GM23338 (cell line): ENCODE data around the gene SRPK1. TPM values are rescaled to one million over a fixed set of nuclear protein-coding genes. Genes with fewer than 3 reads are reported as not detected.

ENCODE experiments used
- ATAC-seq: fragments of 200-7000 bp; cut with Tn5 transposase; 3 replicates; pipeline ENCODE4 v1.9.1; 2020
- DNase-seq: peaks from one replicate; pipeline ENCODE4 v3.0.0-alpha.2; 2015; ENCODE audit warnings: low spot score
- H2AFZ ChIP-seq: fragments of 200-600 bp; sonication (generic); 2 replicates; pipeline ENCODE4 v1.8.0; 2016; ENCODE audit warnings: antibody characterized with exemption, mild to moderate bottlenecking, moderate library complexity
- H3F3A ChIP-seq: fragments of 200-600 bp; sonication (generic); replicated peaks from 2 replicates; pipeline ENCODE4 v1.8.0; 2017; ENCODE audit warnings: antibody characterized with exemption, mixed run types, low read depth
- H3K27ac ChIP-seq: fragments of 200-600 bp; sonication (generic); 2 replicates; pipeline ENCODE4 v1.6.1; 2016; ENCODE audit warnings: low read depth
- H3K27me3 ChIP-seq: fragments of 200-600 bp; sonication (generic); 2 replicates; pipeline ENCODE4 v1.8.0; 2016; ENCODE audit warnings: mild to moderate bottlenecking, mixed run types, moderate library complexity; ENCODE audit not compliant: insufficient read depth
- H3K36me3 ChIP-seq: fragments of 200-600 bp; sonication (generic); 2 replicates; pipeline ENCODE4 v1.8.0; 2016; ENCODE audit warnings: mild to moderate bottlenecking; ENCODE audit not compliant: insufficient read depth
- H3K4me1 ChIP-seq: fragments of 200-600 bp; sonication (generic); 2 replicates; pipeline ENCODE4 v1.8.0; 2016; ENCODE audit warnings: mild to moderate bottlenecking, moderate library complexity; ENCODE audit not compliant: insufficient read depth
- H3K4me2 ChIP-seq: fragments of 200-600 bp; sonication (generic); 2 replicates; pipeline ENCODE4 v1.7.1; 2017; ENCODE audit warnings: mixed run types
- H3K4me3 ChIP-seq: fragments of 200-600 bp; sonication (generic); 2 replicates; pipeline ENCODE4 v1.6.1; 2016; ENCODE audit warnings: mixed run types
- H3K79me2 ChIP-seq: fragments of 200-600 bp; sonication (generic); replicated peaks from 2 replicates; pipeline ENCODE4 v1.8.0; 2017; ENCODE audit warnings: mild to moderate bottlenecking; ENCODE audit not compliant: insufficient read depth
- H3K9me2 ChIP-seq: fragments of 200-600 bp; sonication (generic); 2 replicates; pipeline ENCODE4 v1.8.0; 2017; ENCODE audit not compliant: insufficient read depth
- H4K20me1 ChIP-seq: fragments of 200-600 bp; sonication (generic); replicated peaks from 2 replicates; pipeline ENCODE4 v1.8.0; 2017; ENCODE audit warnings: mild to moderate bottlenecking; ENCODE audit not compliant: insufficient read depth
- H3K27ac Mint-ChIP-seq: 2 replicates; pipeline ENCODE4 v1.8.0; 2020; ENCODE audit warnings: inconsistent platforms, mild to moderate bottlenecking, moderate library complexity, mixed read lengths
- H3K27me3 Mint-ChIP-seq: 3 replicates; pipeline ENCODE4 v1.8.0; 2022; ENCODE audit warnings: low read depth, mild to moderate bottlenecking, moderate library complexity, mixed read lengths, inconsistent platforms; ENCODE audit not compliant: insufficient read depth, poor library complexity
- H3K36me3 Mint-ChIP-seq: 3 replicates; pipeline ENCODE4 v1.8.0; 2021; ENCODE audit warnings: low read depth, mild to moderate bottlenecking, inconsistent platforms, moderate library complexity, mixed read lengths
- H3K4me1 Mint-ChIP-seq: 3 replicates; pipeline ENCODE4 v1.8.0; 2020; ENCODE audit warnings: mild to moderate bottlenecking, inconsistent platforms, mixed read lengths
- H3K4me3 Mint-ChIP-seq: 3 replicates; pipeline ENCODE4 v1.8.0; 2021; ENCODE audit warnings: moderate library complexity, mild to moderate bottlenecking, inconsistent platforms, mixed read lengths
- H3K9me3 Mint-ChIP-seq: 3 replicates; pipeline ENCODE4 v1.8.0; 2020; ENCODE audit warnings: moderate library complexity, mild to moderate bottlenecking, inconsistent platforms, mixed read lengths
- CREB1 ChIP-seq: fragments of 250-450 bp; sonication (Bioruptor Pico); IDR thresholded peaks from 2 replicates; pipeline ENCODE4 v1.5.0; 2020; ENCODE audit warnings: low read depth, mild to moderate bottlenecking, moderate library complexity
- EZH2 ChIP-seq: fragments of 200-600 bp; sonication (generic); IDR thresholded peaks from one replicate; pipeline ENCODE4 v1.8.0; 2017; ENCODE audit warnings: antibody characterized with exemption, mild to moderate bottlenecking, low read depth; ENCODE audit not compliant: unreplicated experiment
- EZH2phosphoT487 ChIP-seq: fragments of 200-600 bp; sonication (generic); IDR thresholded peaks from one replicate; pipeline ENCODE4 v1.8.1; 2018; ENCODE audit warnings: antibody characterized with exemption; ENCODE audit not compliant: unreplicated experiment
- NANOG ChIP-seq: IDR thresholded peaks from 2 replicates; pipeline ENCODE4 v1.6.1; 2016; ENCODE audit warnings: antibody characterized with exemption, borderline replicate concordance
- POLR2AphosphoS5 ChIP-seq: IDR thresholded peaks from 2 replicates; pipeline ENCODE4 v1.6.1; 2016; ENCODE audit warnings: antibody characterized with exemption, low read depth
- STAT1 ChIP-seq: IDR thresholded peaks from one replicate; pipeline ENCODE4 v1.6.1; 2016; ENCODE audit warnings: antibody characterized with exemption; ENCODE audit not compliant: unreplicated experiment
- ZNF331 ChIP-seq: fragments of 250-450 bp; sonication (Bioruptor Pico); IDR thresholded peaks from 2 replicates; pipeline ENCODE4 v1.5.0; 2020; ENCODE audit warnings: low read depth, mild to moderate bottlenecking, moderate library complexity
- polyA plus RNA-seq: library from polyadenylated mRNA; unstranded; fragments of >200 nt; fragmentation: Nextera tagmentation; extraction: Ambion mirVana; gene quantifications from 2 replicates; pipeline ENCODE4 v1.2.1, GENCODE V29; 2016
- total RNA-seq: library from RNA; depleted of rRNA; stranded (reverse); fragments of >200 nt; shearing (Covaris generic); gene quantifications from 2 replicates; pipeline ENCODE4 v1.2.3, GENCODE V29; 2014
- TF ChIP-seq, protein P1 (sequence below): IDR thresholded peaks from one replicate; pipeline ENCODE4 v1.6.1; 2018; ENCODE audit warnings: antibody characterized with exemption; ENCODE audit not compliant: unreplicated experiment
- TF ChIP-seq, protein P2 (sequence below): fragments of 250-450 bp; sonication (Bioruptor Pico); IDR thresholded peaks from 2 replicates; pipeline ENCODE4 v1.5.0; 2020; ENCODE audit warnings: mild to moderate bottlenecking, moderate library complexity
- TF ChIP-seq, protein P3 (sequence below): IDR thresholded peaks from 2 replicates; pipeline ENCODE4 v1.6.1; 2016; ENCODE audit warnings: antibody characterized with exemption

Gene SRPK1
- total and polyA plus RNA-seq, 2 experiments from 2014 or later, result 175 to 202 TPM

DNA sequence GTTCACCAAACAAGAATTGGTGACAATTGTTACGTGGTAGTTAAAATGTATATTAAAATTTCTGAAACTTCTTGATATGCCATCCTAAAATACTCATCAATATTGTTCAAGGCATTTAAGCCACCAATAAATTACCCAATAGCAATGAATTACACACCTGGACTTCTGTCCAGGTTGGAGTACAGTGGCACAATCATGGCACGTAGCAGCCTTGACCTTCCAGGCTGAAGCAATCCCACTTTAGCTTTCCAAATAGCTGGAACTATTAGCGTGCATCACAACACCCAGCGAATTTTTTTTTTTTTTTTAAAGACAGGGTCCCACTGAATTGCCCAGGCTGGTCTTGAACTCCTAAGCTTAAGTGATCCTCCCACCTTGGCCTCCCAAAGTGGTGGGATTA lies 17.2 kb downstream of the SRPK1 start (continued):
- TF ChIP-seq, protein P1, sequence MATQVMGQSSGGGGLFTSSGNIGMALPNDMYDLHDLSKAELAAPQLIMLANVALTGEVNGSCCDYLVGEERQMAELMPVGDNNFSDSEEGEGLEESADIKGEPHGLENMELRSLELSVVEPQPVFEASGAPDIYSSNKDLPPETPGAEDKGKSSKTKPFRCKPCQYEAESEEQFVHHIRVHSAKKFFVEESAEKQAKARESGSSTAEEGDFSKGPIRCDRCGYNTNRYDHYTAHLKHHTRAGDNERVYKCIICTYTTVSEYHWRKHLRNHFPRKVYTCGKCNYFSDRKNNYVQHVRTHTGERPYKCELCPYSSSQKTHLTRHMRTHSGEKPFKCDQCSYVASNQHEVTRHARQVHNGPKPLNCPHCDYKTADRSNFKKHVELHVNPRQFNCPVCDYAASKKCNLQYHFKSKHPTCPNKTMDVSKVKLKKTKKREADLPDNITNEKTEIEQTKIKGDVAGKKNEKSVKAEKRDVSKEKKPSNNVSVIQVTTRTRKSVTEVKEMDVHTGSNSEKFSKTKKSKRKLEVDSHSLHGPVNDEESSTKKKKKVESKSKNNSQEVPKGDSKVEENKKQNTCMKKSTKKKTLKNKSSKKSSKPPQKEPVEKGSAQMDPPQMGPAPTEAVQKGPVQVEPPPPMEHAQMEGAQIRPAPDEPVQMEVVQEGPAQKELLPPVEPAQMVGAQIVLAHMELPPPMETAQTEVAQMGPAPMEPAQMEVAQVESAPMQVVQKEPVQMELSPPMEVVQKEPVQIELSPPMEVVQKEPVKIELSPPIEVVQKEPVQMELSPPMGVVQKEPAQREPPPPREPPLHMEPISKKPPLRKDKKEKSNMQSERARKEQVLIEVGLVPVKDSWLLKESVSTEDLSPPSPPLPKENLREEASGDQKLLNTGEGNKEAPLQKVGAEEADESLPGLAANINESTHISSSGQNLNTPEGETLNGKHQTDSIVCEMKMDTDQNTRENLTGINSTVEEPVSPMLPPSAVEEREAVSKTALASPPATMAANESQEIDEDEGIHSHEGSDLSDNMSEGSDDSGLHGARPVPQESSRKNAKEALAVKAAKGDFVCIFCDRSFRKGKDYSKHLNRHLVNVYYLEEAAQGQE, result no peak
- TF ChIP-seq NANOG, result no peak
- TF ChIP-seq ZNF331 (CRISPR knock-in tag), result no peak

DNA sequence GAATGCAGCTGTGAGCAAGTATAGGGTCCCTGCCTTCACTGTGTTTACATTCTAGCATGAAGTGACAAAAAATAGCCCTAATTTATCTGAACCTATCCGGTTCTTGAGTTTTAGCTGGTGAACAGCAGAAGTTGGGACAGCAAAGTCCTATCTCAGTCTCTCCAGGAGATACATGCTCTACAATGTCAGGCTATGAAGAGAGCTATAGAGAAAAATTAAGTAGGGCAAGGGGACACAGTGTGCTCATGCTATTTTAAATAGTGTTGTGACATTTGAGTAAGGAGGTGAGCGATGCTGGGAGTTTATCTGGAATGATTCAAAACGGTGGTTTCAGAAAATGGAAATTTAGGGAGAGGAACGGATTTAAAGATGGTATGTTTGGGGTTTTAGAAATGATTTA lies 20.4 kb downstream of the SRPK1 start:
- TF ChIP-seq EZH2, result no peak
- no peak for TF ChIP-seq POLR2AphosphoS5
- TF ChIP-seq, protein P2, sequence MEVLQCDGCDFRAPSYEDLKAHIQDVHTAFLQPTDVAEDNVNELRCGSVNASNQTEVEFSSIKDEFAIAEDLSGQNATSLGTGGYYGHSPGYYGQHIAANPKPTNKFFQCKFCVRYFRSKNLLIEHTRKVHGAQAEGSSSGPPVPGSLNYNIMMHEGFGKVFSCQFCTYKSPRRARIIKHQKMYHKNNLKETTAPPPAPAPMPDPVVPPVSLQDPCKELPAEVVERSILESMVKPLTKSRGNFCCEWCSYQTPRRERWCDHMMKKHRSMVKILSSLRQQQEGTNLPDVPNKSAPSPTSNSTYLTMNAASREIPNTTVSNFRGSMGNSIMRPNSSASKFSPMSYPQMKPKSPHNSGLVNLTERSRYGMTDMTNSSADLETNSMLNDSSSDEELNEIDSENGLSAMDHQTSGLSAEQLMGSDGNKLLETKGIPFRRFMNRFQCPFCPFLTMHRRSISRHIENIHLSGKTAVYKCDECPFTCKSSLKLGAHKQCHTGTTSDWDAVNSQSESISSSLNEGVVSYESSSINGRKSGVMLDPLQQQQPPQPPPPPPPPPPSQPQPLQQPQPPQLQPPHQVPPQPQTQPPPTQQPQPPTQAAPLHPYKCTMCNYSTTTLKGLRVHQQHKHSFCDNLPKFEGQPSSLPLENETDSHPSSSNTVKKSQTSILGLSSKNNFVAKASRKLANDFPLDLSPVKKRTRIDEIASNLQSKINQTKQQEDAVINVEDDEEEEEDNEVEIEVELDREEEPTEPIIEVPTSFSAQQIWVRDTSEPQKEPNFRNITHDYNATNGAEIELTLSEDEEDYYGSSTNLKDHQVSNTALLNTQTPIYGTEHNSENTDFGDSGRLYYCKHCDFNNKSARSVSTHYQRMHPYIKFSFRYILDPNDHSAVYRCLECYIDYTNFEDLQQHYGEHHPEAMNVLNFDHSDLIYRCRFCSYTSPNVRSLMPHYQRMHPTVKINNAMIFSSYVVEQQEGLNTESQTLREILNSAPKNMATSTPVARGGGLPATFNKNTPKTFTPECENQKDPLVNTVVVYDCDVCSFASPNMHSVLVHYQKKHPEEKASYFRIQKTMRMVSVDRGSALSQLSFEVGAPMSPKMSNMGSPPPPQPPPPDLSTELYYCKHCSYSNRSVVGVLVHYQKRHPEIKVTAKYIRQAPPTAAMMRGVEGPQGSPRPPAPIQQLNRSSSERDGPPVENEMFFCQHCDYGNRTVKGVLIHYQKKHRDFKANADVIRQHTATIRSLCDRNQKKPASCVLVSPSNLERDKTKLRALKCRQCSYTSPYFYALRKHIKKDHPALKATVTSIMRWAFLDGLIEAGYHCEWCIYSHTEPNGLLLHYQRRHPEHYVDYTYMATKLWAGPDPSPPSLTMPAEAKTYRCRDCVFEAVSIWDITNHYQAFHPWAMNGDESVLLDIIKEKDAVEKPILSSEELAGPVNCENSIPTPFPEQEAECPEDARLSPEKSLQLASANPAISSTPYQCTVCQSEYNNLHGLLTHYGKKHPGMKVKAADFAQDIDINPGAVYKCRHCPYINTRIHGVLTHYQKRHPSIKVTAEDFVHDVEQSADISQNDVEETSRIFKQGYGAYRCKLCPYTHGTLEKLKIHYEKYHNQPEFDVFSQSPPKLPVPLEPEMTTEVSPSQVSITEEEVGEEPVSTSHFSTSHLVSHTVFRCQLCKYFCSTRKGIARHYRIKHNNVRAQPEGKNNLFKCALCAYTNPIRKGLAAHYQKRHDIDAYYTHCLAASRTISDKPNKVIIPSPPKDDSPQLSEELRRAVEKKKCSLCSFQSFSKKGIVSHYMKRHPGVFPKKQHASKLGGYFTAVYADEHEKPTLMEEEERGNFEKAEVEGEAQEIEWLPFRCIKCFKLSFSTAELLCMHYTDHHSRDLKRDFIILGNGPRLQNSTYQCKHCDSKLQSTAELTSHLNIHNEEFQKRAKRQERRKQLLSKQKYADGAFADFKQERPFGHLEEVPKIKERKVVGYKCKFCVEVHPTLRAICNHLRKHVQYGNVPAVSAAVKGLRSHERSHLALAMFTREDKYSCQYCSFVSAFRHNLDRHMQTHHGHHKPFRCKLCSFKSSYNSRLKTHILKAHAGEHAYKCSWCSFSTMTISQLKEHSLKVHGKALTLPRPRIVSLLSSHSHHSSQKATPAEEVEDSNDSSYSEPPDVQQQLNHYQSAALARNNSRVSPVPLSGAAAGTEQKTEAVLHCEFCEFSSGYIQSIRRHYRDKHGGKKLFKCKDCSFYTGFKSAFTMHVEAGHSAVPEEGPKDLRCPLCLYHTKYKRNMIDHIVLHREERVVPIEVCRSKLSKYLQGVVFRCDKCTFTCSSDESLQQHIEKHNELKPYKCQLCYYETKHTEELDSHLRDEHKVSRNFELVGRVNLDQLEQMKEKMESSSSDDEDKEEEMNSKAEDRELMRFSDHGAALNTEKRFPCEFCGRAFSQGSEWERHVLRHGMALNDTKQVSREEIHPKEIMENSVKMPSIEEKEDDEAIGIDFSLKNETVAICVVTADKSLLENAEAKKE, result no peak
- TF ChIP-seq NANOG, result no peak
- no peak for TF ChIP-seq CREB1
- TF ChIP-seq, protein P3, sequence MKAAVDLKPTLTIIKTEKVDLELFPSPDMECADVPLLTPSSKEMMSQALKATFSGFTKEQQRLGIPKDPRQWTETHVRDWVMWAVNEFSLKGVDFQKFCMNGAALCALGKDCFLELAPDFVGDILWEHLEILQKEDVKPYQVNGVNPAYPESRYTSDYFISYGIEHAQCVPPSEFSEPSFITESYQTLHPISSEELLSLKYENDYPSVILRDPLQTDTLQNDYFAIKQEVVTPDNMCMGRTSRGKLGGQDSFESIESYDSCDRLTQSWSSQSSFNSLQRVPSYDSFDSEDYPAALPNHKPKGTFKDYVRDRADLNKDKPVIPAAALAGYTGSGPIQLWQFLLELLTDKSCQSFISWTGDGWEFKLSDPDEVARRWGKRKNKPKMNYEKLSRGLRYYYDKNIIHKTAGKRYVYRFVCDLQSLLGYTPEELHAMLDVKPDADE, result no peak
- no peak for TF ChIP-seq EZH2phosphoT487
- no peak for TF ChIP-seq STAT1
- Histone ChIP-seq H3K27ac (no peak overlapping the region), H3K79me2 (peaks cover 100% of the 10 kb centered on the region), H2AFZ (no peak overlapping the region), H3K36me3 (peaks cover 5% of the 10 kb centered on the region; the same call in 1 of the 2 replicates), H3K9me2 (no peaks in the 10 kb centered on the region), H3K27me3 (no peaks in the 10 kb centered on the region), H3K4me2 (no peak overlapping the region), H3F3A (no peaks in the 10 kb centered on the region), H3K4me3 (no peak overlapping the region), H4K20me1 (peaks cover 65% of the 10 kb centered on the region), H3K4me1 (peaks cover 3% of the 10 kb centered on the region)
- DNase-seq (no peak), ATAC-seq (no peak)
- Mint-ChIP-seq H3K27ac (no peak overlapping the region), H3K4me1 (peaks cover 9% of the 10 kb centered on the region), H3K36me3 (peaks cover 22% of the 10 kb centered on the region), H3K27me3 (peaks cover 1% of the 10 kb centered on the region), H3K9me3 (no peaks in the 10 kb centered on the region), H3K4me3 (no peak overlapping the region)
